HFFc6 (cell line): ENCODE data around the gene FIZ1. TPM values are rescaled to one million over a fixed set of nuclear protein-coding genes. Genes with fewer than 3 reads are reported as not detected.
"Not testable (repeated sequence)": the region's sequence is repeated elsewhere in the genome, so short reads cannot be mapped to it uniquely, and the experiment has no call there.

ENCODE experiments used
- DNase-seq: peaks from one replicate; pipeline ENCODE4 v3.0.0-alpha.2; 2018
- H3K27ac Mint-ChIP-seq: 2 replicates; pipeline ENCODE4 v1.8.0; 2020; ENCODE audit warnings: mild to moderate bottlenecking, mixed read lengths
- H3K27me3 Mint-ChIP-seq: 2 replicates; pipeline ENCODE4 v1.8.0; 2021; ENCODE audit warnings: mild to moderate bottlenecking, moderate library complexity, mixed read lengths; ENCODE audit not compliant: insufficient read depth
- H3K36me3 Mint-ChIP-seq: 2 replicates; pipeline ENCODE4 v1.8.0; 2021; ENCODE audit warnings: low read depth, mixed read lengths
- H3K4me1 Mint-ChIP-seq: 2 replicates; pipeline ENCODE4 v1.8.0; 2020; ENCODE audit warnings: low read depth, mixed read lengths
- H3K4me3 Mint-ChIP-seq: 2 replicates; pipeline ENCODE4 v1.8.0; 2020; ENCODE audit warnings: mild to moderate bottlenecking, moderate library complexity, mixed read lengths
- H3K9me3 Mint-ChIP-seq: 2 replicates; pipeline ENCODE4 v1.8.0; 2020; ENCODE audit warnings: mild to moderate bottlenecking, mixed read lengths
- total RNA-seq, 6 experiments: library from RNA; stranded (reverse); fragmentation: NEBNext Ultra II Directional; extraction: Animal tissue kit (Norgen Biotek cat#: 25700); gene quantifications; 2 replicates in 1 of 6; 3 replicates in 5 of 6; pipeline ENCODE4 v1.2.3, GENCODE V29; 2021
- TF ChIP-seq, protein P1 (sequence below): fragments of 200-600 bp; sonication (generic); IDR thresholded peaks from 2 replicates; pipeline ENCODE4 v1.5.0; 2021; ENCODE audit warnings: antibody characterized with exemption, mild to moderate bottlenecking

FIZ1 gene
- total RNA-seq, 6 experiments from 2014 or later = 9.9 to 13.1 (median 11.9) TPM

GRCh38 chr19:55578031-55578760, 21.1 kb downstream of the FIZ1 start:
- Mint-ChIP-seq H3K27ac (no peak overlapping the region), H3K36me3 (peaks cover 22% of the 10 kb centered on the region), H3K9me3 (no peaks in the 10 kb centered on the region), H3K4me1 (peaks cover 14% of the 10 kb centered on the region), H3K4me3 (no peak overlapping the region), H3K27me3 (peaks cover 4% of the 10 kb centered on the region)
- TF ChIP-seq, protein P1, sequence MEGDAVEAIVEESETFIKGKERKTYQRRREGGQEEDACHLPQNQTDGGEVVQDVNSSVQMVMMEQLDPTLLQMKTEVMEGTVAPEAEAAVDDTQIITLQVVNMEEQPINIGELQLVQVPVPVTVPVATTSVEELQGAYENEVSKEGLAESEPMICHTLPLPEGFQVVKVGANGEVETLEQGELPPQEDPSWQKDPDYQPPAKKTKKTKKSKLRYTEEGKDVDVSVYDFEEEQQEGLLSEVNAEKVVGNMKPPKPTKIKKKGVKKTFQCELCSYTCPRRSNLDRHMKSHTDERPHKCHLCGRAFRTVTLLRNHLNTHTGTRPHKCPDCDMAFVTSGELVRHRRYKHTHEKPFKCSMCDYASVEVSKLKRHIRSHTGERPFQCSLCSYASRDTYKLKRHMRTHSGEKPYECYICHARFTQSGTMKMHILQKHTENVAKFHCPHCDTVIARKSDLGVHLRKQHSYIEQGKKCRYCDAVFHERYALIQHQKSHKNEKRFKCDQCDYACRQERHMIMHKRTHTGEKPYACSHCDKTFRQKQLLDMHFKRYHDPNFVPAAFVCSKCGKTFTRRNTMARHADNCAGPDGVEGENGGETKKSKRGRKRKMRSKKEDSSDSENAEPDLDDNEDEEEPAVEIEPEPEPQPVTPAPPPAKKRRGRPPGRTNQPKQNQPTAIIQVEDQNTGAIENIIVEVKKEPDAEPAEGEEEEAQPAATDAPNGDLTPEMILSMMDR = no peak
- DNase-seq = no peak

- TF ChIP-seq, protein P1 = no peak
- DNase-seq = no peak
- H3K27ac Mint-ChIP-seq = no peak overlapping the region
- H3K4me3 Mint-ChIP-seq = no peak overlapping the region
- peaks cover 22% of the 10 kb centered on the region for H3K36me3 Mint-ChIP-seq
- H3K27me3 Mint-ChIP-seq = peaks cover 4% of the 10 kb centered on the region
- H3K4me1 Mint-ChIP-seq = peaks cover 9% of the 10 kb centered on the region
- no peaks in the 10 kb centered on the region for H3K9me3 Mint-ChIP-seq
Measured at GRCh38 chr19:55576746-55577145, 22.6 kb downstream of the FIZ1 start.

DNA sequence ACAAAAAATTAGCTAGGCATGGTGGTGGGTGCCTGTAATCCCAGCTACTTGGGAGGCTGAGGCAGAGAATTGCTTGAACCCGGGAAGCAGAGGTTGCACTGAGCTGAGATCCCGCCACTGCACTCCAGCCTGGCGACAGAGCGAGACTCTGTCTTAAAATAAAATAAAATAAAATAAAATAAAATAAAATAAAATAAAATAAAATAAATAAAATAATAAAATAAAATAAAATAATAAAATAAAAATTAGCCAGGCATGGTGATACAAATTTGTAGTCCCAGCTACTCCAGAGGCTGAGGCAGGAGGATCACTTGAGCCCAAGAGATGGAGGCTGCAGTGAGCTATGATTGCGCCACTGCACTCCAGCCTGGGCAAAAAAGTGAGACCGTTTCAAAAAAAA, 25.4 kb downstream of the FIZ1 start:
- H3K27ac Mint-ChIP-seq, H3K27me3 Mint-ChIP-seq, H3K4me1 Mint-ChIP-seq, DNase-seq, H3K4me3 Mint-ChIP-seq, H3K9me3 Mint-ChIP-seq: not testable (repeated sequence)
- H3K36me3 Mint-ChIP-seq = peaks cover 16% of the 10 kb centered on the region; the same call in 1 of the 2 replicates

- not testable (repeated sequence) for H3K27ac Mint-ChIP-seq, H3K27me3 Mint-ChIP-seq, H3K9me3 Mint-ChIP-seq, H3K4me1 Mint-ChIP-seq, H3K36me3 Mint-ChIP-seq, DNase-seq, H3K4me3 Mint-ChIP-seq
Measured at GRCh38 chr19:55569477-55569876, 29.8 kb downstream of the FIZ1 start.

DNA sequence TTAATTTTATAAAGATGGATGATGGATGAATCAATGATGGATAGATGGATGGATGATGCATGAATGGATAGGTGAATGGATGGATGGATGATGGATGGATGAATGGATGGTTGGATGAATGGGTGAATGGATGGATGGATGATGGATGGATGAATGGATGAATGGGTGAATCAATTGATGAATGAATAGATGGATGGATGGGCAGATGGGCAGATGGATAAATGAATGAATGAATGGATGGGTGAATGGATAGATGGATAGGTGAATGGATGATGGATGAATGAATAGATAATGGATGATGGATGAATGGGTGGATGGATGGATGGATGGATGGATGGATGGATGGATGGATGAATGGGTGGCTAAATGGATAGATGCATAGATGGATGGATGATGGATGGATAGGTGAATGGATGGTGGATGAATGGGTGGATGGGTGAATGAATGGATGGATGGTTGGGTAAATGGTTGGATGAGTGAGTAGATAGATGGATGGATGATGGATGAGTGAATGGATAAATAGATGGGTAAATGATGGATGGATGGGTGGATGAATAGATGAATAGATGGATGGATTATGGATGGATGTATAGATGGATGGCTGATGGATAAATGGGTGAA, 31.5 kb downstream of the FIZ1 start:
- Mint-ChIP-seq H3K27ac (no peak overlapping the region), H3K4me3 (no peak overlapping the region), H3K9me3 (no peaks in the 10 kb centered on the region), H3K27me3 (peaks cover 11% of the 10 kb centered on the region), H3K36me3 (no peaks in the 10 kb centered on the region), H3K4me1 (no peaks in the 10 kb centered on the region)
- TF ChIP-seq, protein P1 = no peak
- DNase-seq = no peak

- Mint-ChIP-seq H3K27ac (no peak overlapping the region), H3K4me3 (no peak overlapping the region), H3K36me3 (no peaks in the 10 kb centered on the region), H3K4me1 (no peaks in the 10 kb centered on the region), H3K27me3 (peaks cover 11% of the 10 kb centered on the region), H3K9me3 (no peaks in the 10 kb centered on the region)
- DNase-seq = no peak
- TF ChIP-seq, protein P1 = no peak
Measured at GRCh38 chr19:55566823-55567222, 32.5 kb downstream of the FIZ1 start.
